Activated CD4-positive, alpha-beta T cell treated with anti-CD3 and anti-CD28 coated beads, Interleukin-10, Interleukin-2, amounts not matched to agents 100 ng/mL and 50 ng/mL, durations not matched to agents 16 hours and 8 hours (primary cell): ENCODE data around the gene P2RX7.
"Not testable (repeated sequence)": the region's sequence is repeated elsewhere in the genome, so short reads cannot be mapped to it uniquely, and the experiment has no call there.

ENCODE experiments used
- DNase-seq: peaks from one replicate; pipeline ENCODE4 v3.0.0-alpha.2; 2020

The P2RX7 gene

GRCh38 chr12:121138284-121138683, 5.6 kb downstream of the P2RX7 start:
- no peak for DNase-seq

DNA sequence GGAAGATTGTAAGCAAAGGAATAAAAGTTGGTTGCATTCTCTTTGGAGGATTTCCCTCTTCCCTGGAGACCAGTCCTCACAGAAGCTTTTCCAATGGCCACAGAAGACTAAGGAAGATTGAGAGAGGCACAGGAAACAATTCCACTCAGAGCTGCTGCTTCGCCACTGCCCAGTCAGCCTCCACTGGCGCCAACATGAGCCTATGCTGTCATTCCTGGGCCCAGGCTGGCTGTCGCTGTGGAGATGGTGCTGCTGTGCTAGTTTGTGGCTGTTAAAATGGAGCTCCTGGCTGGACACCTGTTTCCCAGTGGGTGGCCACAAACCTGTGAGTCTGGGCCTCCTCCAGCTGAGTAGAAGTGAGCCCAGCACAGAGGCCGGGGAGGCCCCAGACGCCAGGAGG, 6.6 kb downstream of the P2RX7 start:
- no peak for DNase-seq

GRCh38 chr12:121142171-121142950, 9.7 kb downstream of the P2RX7 start:
- no peak for DNase-seq

GRCh38 chr12:121144416-121144914, 11.8 kb downstream of the P2RX7 start:
- peak; percentile 47 for DNase-seq

GRCh38 chr12:121145221-121145620, 12.5 kb downstream of the P2RX7 start:
- peak; percentile 52 for DNase-seq

- DNase-seq: not testable (repeated sequence)
Measured at GRCh38 chr12:121149289-121149688, 16.6 kb downstream of the P2RX7 start.

DNA sequence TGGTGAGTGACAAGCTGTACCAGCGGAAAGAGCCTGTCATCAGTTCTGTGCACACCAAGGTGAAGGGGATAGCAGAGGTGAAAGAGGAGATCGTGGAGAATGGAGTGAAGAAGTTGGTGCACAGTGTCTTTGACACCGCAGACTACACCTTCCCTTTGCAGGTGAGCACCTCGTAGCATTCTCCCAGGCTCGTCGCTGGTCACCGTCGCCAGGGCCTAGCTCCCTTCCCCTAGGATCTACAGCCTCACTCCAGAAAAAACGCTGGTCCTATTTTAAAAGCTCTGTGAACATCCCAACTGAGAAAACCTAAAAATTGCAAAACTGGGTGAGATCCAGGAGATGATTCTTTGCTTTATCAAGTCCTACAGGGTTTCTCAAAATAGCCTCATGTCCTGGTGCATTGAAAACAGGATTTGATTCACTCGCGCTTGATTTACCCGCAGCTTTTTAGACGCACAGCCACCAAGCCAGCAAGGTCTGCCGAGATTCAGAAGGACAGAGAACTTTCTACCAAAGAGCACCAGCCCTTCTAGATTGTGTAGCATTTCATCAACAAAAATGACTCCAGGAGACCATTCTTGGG, 22.2 kb downstream of the P2RX7 start:
- no peak for DNase-seq

- no peak for DNase-seq
Measured at GRCh38 chr12:121156365-121156764, 23.7 kb downstream of the P2RX7 start.

DNA sequence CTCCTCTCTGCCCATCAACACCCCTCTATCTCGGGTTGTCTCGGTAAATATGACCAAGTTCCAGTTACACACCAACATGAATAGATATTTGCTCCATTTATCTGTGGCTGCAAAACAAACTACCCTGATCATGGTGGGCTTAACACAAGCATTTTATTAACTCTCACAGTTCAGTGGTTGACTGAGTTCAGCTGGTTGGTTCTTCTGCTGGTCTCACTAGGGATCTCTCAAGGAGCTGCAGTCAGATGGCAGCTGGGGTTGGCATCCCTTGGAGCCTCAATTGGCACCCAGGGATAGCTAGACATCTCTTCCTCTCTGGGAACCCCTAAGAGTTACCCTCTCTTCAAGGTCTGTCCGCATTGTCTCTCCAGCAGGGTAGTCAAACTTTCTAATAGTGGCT, 25.4 kb downstream of the P2RX7 start:
- DNase-seq: no peak

- DNase-seq: not testable (repeated sequence)
Measured at GRCh38 chr12:121158728-121159351, 26.2 kb downstream of the P2RX7 start.

DNA sequence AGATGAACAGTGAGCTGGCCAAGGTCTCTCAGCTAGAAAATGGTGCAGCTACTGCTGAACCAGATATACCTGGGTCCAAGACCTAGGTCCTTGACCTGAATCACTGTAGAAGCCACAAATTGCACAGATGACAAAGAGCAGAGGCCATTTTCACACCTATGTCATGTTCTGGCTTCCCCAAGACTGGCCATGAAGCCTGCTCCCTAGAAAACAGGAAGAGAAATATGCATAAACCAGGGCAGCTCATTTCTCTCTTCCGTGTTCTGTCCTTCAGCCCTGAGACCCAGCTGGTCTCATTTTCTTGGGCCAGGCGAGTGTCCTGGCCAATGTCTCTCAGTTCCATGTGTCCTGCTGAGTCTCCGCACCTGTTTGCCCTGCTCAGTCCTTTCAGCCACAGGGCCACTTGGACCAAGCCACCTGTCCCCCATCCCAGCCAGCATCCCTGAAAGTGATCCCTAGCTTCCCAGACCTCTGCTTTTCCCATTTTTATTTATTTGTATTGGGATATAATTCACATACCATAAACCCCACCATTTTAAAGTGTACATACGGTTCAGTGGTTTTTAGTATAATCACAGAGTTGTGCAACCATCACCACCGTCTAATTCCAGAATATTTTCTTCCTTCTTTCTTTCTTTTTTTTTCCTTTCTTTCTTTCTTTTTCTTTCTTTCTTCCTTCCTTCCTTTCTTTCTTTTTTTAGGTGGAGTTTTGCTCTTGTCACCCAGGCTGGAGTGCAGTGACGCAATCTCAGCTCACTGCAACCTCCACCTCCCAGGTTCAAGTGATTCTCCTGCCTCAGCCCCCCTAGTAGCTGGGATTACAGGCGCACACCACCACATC, 27.0 kb downstream of the P2RX7 start:
- no peak for DNase-seq

DNA sequence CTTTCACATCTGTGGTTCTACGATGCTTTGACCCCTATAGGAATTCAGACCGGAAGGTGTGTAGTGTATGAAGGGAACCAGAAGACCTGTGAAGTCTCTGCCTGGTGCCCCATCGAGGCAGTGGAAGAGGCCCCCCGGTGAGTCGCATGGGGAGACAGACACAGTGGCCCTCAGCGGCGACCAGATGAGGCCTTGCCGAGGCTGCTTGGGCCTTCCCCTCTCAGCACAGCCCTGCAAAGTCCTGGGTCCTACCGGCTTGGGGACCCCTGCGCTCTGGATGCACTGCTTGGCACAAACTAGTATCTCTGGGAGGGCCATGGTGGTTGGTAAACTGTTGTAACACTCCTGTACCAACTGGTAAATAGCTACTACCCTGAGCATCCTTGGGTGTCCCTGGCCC, 29.7 kb downstream of the P2RX7 start:
- no peak for DNase-seq

GRCh38 chr12:121162985-121163384, 30.3 kb downstream of the P2RX7 start:
- DNase-seq: no peak

DNA sequence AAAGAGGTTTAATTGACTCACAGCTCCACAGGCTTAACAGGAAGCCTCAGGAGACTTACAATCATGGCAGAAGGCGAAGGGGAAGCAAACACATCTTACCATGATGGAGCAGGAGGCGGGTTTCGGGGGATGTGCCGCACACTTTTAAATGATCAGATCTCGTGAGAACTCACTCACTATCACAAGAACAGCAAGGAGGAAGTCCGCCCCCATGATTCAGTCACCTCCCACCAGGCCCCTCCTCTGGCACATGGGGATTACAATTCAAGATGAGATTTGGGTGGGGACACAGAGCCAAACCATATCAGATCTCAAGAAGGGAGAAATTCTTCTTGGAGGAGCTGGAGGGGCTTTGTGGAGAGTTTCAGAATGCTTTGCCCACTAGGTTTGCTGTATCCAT, 32.2 kb downstream of the P2RX7 start:
- DNase-seq: not testable (repeated sequence)

- DNase-seq: no peak
Measured at GRCh38 chr12:121165316-121165715, 32.6 kb downstream of the P2RX7 start.

GRCh38 chr12:121166356-121166755, 33.7 kb downstream of the P2RX7 start:
- DNase-seq: no peak

DNA sequence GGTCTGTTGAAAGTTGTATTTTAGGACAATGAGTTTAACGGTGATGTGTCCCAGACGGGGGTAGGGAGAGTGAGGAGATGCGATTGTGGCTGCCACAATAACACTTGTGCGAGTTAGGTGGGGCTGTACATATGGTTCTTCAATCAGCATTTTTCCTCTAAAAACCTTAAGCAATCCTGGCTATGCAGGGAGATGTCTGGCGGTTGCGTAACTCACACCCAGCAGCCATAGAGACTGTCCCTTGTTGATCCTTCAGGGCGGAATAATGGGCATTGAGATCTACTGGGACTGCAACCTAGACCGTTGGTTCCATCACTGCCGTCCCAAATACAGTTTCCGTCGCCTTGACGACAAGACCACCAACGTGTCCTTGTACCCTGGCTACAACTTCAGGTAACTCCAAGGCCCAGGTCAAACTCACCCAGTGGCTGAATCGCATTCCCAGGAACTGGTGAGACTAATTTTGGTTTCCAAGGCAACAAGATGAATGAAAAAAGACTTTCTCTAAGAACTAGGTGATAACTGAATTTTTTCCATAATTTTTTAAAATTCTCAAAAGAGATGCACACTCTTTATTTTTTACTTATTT, 34.6 kb downstream of the P2RX7 start:
- DNase-seq: no peak

- DNase-seq: no peak
Measured at GRCh38 chr12:121167951-121168350, 35.3 kb downstream of the P2RX7 start.

- no peak for DNase-seq
Measured at GRCh38 chr12:121170151-121170550, 37.5 kb downstream of the P2RX7 start.

- peak; percentile 32 for DNase-seq
Measured at GRCh38 chr12:121170611-121171260, 38.1 kb downstream of the P2RX7 start.

- DNase-seq: no peak
Measured at GRCh38 chr12:121172145-121172544, 39.5 kb downstream of the P2RX7 start.
